ENCODE data around the gene CHMP2B.

GRCh38 chr3:87250009-87250408 is 22.9 kb downstream of the CHMP2B start:
- TF ChIP-seq CTCF (IDR thresholded peaks at IDR 0.05): no peak
- no peak for TF ChIP-seq POLR2A (IDR thresholded peaks at IDR 0.05)

Data from tibial nerve (tissue), 3 donors.